ENCODE results near the gene ITCH.
"Not testable (repeated sequence)": the region's sequence is repeated elsewhere in the genome, so short reads cannot be mapped to it uniquely, and the experiment has no call there.

ITCH gene

GRCh38 chr20:34344238-34344637 lies 18.8 kb upstream of the ITCH start:
- DNase-seq = no peak

- no peak for DNase-seq
Measured at GRCh38 chr20:34345402-34345736, 17.7 kb upstream of the ITCH start.

GRCh38 chr20:34345839-34346532 lies 17.1 kb upstream of the ITCH start:
- not testable (repeated sequence) for DNase-seq

- not testable (repeated sequence) for DNase-seq
Measured at GRCh38 chr20:34346533-34346865, 16.6 kb upstream of the ITCH start.

GRCh38 chr20:34347571-34347970 lies 15.5 kb upstream of the ITCH start:
- DNase-seq = no peak

GRCh38 chr20:34350095-34350494 lies 13.0 kb upstream of the ITCH start:
- DNase-seq = no peak

- DNase-seq = not testable (repeated sequence)
Measured at GRCh38 chr20:34353467-34353866, 9.6 kb upstream of the ITCH start.

- DNase-seq = no peak
Measured at GRCh38 chr20:34355427-34355826, 7.6 kb upstream of the ITCH start.

GRCh38 chr20:34359729-34360128 lies 3.3 kb upstream of the ITCH start:
- not testable (repeated sequence) for DNase-seq

- no peak for DNase-seq
Measured at GRCh38 chr20:34362502-34363061, 491 bp upstream of the ITCH start.

GRCh38 chr20:34363465-34364222 lies 571 bp downstream of the ITCH start:
- DNase-seq = peak; percentile 19

GRCh38 chr20:34364223-34364506 lies 1.1 kb downstream of the ITCH start:
- no peak for DNase-seq

- peak; percentile 42 for DNase-seq
Measured at GRCh38 chr20:34365765-34366213, 2.7 kb downstream of the ITCH start.

- no peak for DNase-seq
Measured at GRCh38 chr20:34367155-34367554, 4.1 kb downstream of the ITCH start.

GRCh38 chr20:34367911-34368310 lies 4.8 kb downstream of the ITCH start:
- not testable (repeated sequence) for DNase-seq

- DNase-seq = no peak
Measured at GRCh38 chr20:34368547-34368946, 5.5 kb downstream of the ITCH start.

- peak; percentile 37 for DNase-seq
Measured at GRCh38 chr20:34369265-34369664, 6.2 kb downstream of the ITCH start.

GRCh38 chr20:34370062-34370461 lies 7.0 kb downstream of the ITCH start:
- DNase-seq = no peak

- no peak for DNase-seq
Measured at GRCh38 chr20:34373445-34373844, 10.4 kb downstream of the ITCH start.

GRCh38 chr20:34374209-34374760 lies 11.2 kb downstream of the ITCH start:
- DNase-seq = no peak

GRCh38 chr20:34375977-34376430 lies 12.9 kb downstream of the ITCH start:
- DNase-seq = no peak

GRCh38 chr20:34377072-34377847 lies 14.2 kb downstream of the ITCH start:
- DNase-seq = no peak

- no peak for DNase-seq
Measured at GRCh38 chr20:34382174-34382573, 19.1 kb downstream of the ITCH start.

Measured in CD4-positive, alpha-beta T cell treated with Interleukin-17A for 1 hour (primary cell).